Erythroblast (primary cell): Measurements from ENCODE around the gene ZNF106.

ENCODE experiments used
- GATA1 ChIP-seq: IDR thresholded peaks from 2 replicates; pipeline ENCODE4 v1.6.1; 2011; ENCODE audit warnings: low read depth, mild to moderate bottlenecking, control low read depth, low read length, moderate library complexity
- POLR2A ChIP-seq: IDR thresholded peaks from 2 replicates; pipeline ENCODE4 v1.6.1; 2011; ENCODE audit warnings: mild to moderate bottlenecking, low read length

DNA sequence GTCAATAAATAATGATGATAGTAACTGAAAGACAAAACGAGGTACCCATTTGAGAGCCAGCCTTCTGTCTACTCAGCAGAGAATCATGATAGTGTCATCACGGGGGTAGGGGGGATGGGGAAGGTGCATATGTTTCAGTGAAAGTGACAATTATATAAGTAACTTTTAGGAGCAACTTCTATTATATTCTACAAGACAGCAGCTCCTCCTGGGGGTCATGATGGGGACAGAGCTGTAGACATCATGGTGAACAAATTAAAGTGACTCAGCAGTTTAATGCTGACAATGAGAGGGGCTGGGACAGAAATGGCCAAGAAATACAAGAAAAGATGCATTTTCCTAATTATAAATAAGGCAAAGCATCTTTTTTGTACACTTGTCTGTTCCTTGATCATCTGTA is 119.8 kb downstream of the ZNF106 start:
- TF ChIP-seq POLR2A, result no peak
- TF ChIP-seq GATA1, result no peak
